AG10803 (cell line): ENCODE measurements around the gene ELOB.

Experiments
- DNase-seq: peaks from one replicate; pipeline ENCODE4 v3.0.0; 2010; ENCODE audit warnings: low read depth
- H3K4me3 ChIP-seq: 2 replicates; pipeline ENCODE4 v1.5.1; 2011; ENCODE audit warnings: mild to moderate bottlenecking, low read length, control low read depth
- TF ChIP-seq, protein P1 (sequence below): conservative IDR thresholded peaks from 2 replicates; pipeline ENCODE4 v1.5.1; 2011; ENCODE audit warnings: mild to moderate bottlenecking, low read length, control low read depth, inconsistent platforms

Gene ELOB

GRCh38 chr16:2809149-2809760 lies 32.2 kb upstream of the ELOB start:
- TF ChIP-seq, protein P1, sequence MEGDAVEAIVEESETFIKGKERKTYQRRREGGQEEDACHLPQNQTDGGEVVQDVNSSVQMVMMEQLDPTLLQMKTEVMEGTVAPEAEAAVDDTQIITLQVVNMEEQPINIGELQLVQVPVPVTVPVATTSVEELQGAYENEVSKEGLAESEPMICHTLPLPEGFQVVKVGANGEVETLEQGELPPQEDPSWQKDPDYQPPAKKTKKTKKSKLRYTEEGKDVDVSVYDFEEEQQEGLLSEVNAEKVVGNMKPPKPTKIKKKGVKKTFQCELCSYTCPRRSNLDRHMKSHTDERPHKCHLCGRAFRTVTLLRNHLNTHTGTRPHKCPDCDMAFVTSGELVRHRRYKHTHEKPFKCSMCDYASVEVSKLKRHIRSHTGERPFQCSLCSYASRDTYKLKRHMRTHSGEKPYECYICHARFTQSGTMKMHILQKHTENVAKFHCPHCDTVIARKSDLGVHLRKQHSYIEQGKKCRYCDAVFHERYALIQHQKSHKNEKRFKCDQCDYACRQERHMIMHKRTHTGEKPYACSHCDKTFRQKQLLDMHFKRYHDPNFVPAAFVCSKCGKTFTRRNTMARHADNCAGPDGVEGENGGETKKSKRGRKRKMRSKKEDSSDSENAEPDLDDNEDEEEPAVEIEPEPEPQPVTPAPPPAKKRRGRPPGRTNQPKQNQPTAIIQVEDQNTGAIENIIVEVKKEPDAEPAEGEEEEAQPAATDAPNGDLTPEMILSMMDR, result no peak
- H3K4me3 ChIP-seq, result no peak overlapping the region
- DNase-seq, result no peak

- DNase-seq, result no peak
- H3K4me3 ChIP-seq, result no peak overlapping the region
- TF ChIP-seq, protein P1, result no peak
These were observed 31.1 kb upstream of the ELOB start for GRCh38 chr16:2808181-2808580.

DNA sequence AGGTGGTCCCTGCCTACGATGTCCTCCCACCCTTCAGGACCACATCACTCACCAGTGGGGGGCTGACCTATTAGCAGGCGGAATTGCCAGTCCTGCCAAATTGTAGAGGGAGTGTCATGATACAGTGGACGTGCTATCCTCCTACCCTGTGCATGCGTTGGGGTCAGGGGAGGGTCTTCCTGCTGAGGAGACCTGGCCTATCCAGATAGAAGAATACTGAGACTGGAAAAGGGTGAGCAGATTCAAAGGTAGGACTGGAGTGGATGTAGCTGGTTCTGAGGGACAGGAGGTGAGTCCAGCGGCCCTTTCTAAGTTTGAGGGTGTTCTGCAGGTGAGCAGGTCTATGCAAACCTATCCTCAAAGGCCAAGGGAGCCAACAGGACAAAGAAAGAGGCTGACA lies 29.2 kb upstream of the ELOB start:
- DNase-seq, result no peak
- TF ChIP-seq, protein P1, result no peak
- H3K4me3 ChIP-seq, result no peak overlapping the region

DNA sequence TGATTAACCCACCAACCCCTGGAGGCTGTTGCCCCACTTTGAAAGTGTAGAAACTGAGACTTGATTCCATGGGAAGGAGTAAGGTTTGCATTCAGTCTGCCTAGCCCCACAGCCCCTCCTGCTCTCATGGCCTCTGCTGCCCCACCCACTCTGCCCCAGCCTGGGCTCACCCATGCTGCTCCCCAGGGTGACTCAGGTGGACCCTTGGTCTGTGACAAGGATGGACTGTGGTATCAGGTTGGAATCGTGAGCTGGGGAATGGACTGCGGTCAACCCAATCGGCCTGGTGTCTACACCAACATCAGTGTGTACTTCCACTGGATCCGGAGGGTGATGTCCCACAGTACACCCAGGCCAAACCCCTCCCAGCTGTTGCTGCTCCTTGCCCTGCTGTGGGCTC lies 27.6 kb upstream of the ELOB start:
- DNase-seq, result no peak
- TF ChIP-seq, protein P1, result no peak
- H3K4me3 ChIP-seq, result no peak overlapping the region

DNA sequence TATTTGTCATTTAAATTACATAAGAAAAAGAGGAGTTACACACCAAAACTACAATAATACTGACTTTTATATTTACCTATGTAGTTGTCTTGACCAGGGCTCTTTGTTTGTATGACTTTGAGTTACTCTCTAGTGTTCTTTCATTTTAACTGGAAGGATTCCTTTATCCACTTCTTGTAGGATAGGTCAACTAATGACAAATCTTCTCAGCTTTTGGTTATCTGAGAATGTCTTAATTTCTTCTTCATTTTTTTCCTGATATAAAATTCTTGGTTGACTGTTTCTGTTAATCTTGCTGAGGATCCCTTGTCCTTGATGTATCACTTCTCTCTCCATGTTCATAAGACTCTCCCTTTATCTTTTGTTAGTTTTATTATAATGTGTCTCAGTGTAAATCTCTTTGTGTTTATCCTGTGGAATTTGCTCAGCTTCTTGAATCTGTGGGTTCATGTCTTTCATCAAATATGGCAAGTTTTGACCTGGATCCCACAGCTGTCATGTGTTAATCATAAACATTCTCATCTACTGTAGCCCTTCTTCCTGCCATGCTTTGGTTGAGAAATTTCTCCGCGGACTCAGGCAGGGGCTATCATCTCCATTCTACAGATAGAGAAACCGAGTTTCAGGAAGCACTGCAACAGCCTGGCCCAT lies 26.6 kb upstream of the ELOB start:
- no peak for DNase-seq
- H3K4me3 ChIP-seq, result no peak overlapping the region
- TF ChIP-seq, protein P1, result no peak

- no peak overlapping the region for H3K4me3 ChIP-seq
- DNase-seq, result peak; percentile 35
- TF ChIP-seq, protein P1, result no peak
These were observed 22.8 kb upstream of the ELOB start for GRCh38 chr16:2799859-2800226.

DNA sequence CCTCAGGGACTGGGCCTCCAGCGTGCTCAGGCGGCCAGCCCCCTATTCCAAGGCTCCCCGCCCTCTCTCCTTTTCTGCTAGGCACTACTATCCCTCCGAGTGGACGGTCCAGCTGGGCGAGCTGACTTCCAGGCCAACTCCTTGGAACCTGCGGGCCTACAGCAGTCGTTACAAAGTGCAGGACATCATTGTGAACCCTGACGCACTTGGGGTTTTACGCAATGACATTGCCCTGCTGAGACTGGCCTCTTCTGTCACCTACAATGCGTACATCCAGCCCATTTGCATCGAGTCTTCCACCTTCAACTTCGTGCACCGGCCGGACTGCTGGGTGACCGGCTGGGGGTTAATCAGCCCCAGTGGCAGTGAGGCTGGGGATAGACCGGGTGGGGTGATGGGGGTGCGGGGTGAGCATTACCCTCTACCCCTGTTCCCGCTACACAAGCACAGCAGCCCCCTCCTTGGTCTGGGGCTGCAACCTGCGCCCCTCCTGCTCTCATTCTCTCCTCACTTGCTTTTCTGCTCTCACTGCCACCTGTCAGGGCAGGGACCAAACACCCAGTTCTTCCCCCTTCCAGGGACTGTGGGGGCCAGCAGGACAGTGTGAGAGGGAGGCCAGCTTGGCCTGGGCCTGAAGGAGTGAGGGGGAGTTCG lies 22.3 kb upstream of the ELOB start:
- DNase-seq, result no peak
- TF ChIP-seq, protein P1, result no peak
- H3K4me3 ChIP-seq, result no peak overlapping the region
